Hepatocyte (in vitro differentiated cells): Measurements from ENCODE around the gene STXBP6.

ENCODE experiments used
- EZH2 ChIP-seq: fragments of 200-600 bp; sonication (generic); IDR thresholded peaks from 2 replicates; pipeline ENCODE4 v1.6.1; 2016; ENCODE audit warnings: antibody characterized with exemption, mild to moderate bottlenecking, borderline replicate concordance
- EZH2phosphoT487 ChIP-seq: fragments of 200-600 bp; sonication (generic); IDR thresholded peaks from one replicate; pipeline ENCODE4 v1.6.1; 2018; ENCODE audit warnings: antibody characterized with exemption, mild to moderate bottlenecking, low read depth, moderate library complexity; ENCODE audit not compliant: unreplicated experiment, severe bottlenecking
- TF ChIP-seq, protein P1 (sequence below): fragments of 200-600 bp; sonication (generic); IDR thresholded peaks from 2 replicates; pipeline ENCODE4 v1.5.1; 2016; ENCODE audit warnings: antibody characterized with exemption, mild to moderate bottlenecking; ENCODE audit not compliant: poor library complexity

DNA sequence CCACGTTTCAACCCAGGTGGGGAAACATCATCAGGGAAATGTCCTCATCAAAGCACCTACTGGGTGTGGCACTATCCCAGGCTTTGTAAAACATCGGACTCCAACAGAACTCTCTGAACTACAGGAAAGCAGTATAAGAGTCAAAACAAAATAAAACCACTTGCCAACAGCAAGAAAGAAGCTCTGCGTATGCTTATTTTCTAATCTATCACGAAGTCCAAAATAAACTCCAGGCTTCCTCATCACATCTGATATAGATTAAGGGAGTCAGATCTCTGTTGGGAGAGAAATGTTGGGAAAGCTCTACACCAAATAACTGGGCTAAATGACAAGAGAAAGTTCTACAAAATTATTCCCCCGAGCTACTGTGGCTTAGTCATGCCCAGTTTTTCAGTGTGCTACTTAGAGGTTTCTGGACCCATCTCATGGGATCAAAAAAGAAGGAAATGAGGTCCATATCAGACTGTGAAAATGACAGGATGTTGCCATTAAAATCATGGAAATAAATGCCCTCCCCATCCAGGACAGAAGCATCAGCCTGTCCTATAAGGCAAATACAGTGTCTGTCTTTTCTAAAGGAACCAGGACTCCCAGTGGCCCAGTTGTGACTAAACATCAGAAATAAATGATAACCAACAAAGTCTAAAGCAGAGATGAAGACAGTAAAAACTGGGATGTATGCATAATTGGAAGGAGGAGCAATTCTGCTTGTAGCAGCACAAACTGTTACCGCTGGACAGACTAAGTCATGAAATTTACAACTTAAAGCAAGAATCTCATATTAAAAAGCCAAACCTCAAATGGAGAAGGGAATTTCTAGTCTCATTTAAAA, 149.5 kb downstream of the STXBP6 start:
- TF ChIP-seq EZH2 (no peak), EZH2phosphoT487 (no peak)
- TF ChIP-seq, protein P1, sequence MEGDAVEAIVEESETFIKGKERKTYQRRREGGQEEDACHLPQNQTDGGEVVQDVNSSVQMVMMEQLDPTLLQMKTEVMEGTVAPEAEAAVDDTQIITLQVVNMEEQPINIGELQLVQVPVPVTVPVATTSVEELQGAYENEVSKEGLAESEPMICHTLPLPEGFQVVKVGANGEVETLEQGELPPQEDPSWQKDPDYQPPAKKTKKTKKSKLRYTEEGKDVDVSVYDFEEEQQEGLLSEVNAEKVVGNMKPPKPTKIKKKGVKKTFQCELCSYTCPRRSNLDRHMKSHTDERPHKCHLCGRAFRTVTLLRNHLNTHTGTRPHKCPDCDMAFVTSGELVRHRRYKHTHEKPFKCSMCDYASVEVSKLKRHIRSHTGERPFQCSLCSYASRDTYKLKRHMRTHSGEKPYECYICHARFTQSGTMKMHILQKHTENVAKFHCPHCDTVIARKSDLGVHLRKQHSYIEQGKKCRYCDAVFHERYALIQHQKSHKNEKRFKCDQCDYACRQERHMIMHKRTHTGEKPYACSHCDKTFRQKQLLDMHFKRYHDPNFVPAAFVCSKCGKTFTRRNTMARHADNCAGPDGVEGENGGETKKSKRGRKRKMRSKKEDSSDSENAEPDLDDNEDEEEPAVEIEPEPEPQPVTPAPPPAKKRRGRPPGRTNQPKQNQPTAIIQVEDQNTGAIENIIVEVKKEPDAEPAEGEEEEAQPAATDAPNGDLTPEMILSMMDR, result no peak
